CD4-positive, alpha-beta T cell treated with Interferon gamma for 1 hour (primary cell): Measurements from ENCODE around the gene HPS3.
A peak's percentile ranks its signal among the peaks of the same experiment; 100 is the strongest.

Experiments used
- DNase-seq: peaks from one replicate; pipeline ENCODE4 v3.0.0-alpha.2; 2020

Gene HPS3

GRCh38 chr3:149122721-149123578, 6.5 kb upstream of the HPS3 start:
- DNase-seq, result no peak

GRCh38 chr3:149128821-149129220, 617 bp upstream of the HPS3 start:
- no peak for DNase-seq

- DNase-seq, result no peak
Observed at GRCh38 chr3:149131589-149131988, 2.2 kb downstream of the HPS3 start.

GRCh38 chr3:149134575-149134974, 5.1 kb downstream of the HPS3 start:
- DNase-seq, result no peak

GRCh38 chr3:149142682-149143081, 13.2 kb downstream of the HPS3 start:
- no peak for DNase-seq

DNA sequence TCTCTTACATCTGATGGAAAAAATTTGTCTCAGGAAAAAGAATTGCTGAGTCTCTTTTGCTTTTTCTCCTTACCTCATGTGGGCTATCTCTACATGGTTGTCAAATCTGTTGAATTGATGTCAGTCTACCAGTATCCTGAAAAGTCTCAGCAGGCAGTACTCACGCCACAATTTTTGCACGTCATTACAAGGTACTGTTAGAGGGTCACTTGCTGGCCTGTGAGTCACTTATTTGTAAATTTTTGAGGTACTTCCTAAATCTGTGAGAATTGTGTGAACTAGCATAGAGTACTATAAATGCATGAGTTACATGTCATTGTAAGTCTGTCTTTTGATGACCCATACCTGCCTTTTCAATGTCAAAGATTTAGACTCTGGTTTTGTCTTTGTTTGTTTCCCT, 15.9 kb downstream of the HPS3 start:
- DNase-seq, result peak; percentile 32

- peak; percentile 39 for DNase-seq
Observed at GRCh38 chr3:149145974-149146373, 16.5 kb downstream of the HPS3 start.

GRCh38 chr3:149150436-149150835, 21.0 kb downstream of the HPS3 start:
- no peak for DNase-seq

GRCh38 chr3:149151843-149152242, 22.4 kb downstream of the HPS3 start:
- DNase-seq, result no peak

GRCh38 chr3:149152420-149152819, 23.0 kb downstream of the HPS3 start:
- no peak for DNase-seq

DNA sequence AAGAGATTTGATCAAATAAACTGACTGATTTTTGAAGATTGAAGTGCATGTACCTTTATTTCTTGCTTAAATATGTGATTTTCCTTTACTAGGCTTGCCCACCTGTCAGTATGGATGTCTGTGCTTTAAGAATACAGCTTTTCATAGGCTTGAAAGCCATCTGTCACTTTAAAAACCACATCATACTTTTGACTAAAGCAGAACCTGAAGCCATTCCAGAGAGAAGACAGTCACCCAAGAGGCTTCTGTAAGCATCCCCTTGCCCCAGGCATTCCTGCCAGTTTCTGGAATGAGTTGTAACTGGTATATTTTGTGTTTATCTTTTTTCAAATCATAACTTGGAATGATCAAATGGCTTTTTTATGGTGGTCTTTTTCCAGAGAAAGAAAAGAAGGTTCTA, 24.0 kb downstream of the HPS3 start:
- no peak for DNase-seq

GRCh38 chr3:149160754-149161300, 31.4 kb downstream of the HPS3 start:
- DNase-seq, result no peak

DNA sequence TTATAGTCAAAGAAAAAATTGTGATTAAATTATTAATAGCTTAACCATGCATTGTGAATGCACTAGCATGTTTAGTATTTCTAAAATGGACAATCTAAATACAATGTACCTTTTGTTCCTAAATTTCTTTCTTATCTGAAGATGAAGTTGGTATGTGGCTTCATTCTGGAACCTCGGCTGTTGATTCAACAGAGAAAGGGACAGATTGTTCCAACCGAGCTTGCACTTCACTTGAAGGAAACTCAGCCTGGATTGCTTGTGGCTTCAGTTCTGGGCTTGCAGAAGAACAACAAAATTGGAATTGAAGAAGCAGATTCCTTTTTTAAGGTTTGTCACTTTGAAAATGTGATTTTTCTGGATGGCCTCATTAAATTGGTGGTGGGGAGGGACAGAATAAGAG, 32.6 kb downstream of the HPS3 start:
- no peak for DNase-seq

DNA sequence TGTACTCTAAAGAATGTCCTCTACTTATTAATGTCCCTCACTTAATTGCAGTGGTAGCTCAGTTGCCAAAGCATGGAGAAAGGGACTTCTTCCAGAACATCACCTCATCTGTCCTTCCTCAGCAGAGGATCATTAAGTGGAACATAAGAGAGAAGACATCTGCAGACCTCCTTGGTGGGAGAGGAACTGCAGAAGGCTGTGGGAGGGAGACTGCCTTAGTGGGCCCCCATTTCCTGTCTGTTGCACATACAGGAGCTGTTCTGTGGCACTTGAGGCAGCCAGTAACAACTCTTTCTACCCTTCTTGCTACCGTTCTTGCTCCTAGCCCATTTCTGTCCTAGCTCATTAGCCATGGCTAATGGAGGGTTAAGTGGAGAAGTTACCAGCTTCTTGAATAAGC, 33.6 kb downstream of the HPS3 start:
- DNase-seq, result no peak

DNA sequence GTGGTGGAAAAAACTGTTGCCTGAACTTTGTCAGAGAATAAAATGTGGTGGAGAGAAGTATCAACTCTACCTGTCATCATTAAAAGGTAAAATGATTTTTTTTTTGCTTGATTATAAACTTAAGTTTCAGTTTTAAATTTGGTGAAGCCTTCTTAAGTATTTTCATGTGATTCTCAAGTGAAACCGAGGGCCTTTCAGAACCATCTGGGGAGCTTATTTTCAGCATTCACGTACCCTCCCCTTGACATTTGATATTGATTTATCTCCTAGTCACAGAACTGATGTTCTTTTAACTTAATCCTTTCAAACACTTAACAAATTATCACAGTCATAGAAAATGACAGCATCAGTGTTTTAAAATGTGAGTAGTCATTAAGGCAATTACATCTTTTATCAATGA, 38.5 kb downstream of the HPS3 start:
- no peak for DNase-seq

GRCh38 chr3:149170672-149171071, 41.2 kb downstream of the HPS3 start:
- no peak for DNase-seq

DNA sequence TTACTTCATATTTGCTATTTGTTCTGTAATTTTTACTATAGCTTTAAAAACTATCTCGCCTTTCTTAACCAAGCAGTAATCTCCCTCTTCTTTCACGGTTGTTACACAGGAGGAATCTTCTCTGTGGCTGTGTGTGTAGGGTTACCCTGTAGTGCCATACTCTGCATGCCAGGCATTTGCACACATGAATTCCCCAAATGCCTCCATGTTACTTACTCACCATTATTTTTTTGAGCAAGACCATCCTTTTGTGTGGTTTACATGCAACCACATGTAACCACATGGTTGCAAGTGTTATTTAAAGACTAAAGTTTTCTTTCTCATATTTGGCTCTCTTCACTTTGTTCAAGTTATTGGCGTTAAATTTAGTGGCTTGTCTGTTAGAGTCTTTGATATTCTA, 45.5 kb downstream of the HPS3 start:
- DNase-seq, result no peak

DNA sequence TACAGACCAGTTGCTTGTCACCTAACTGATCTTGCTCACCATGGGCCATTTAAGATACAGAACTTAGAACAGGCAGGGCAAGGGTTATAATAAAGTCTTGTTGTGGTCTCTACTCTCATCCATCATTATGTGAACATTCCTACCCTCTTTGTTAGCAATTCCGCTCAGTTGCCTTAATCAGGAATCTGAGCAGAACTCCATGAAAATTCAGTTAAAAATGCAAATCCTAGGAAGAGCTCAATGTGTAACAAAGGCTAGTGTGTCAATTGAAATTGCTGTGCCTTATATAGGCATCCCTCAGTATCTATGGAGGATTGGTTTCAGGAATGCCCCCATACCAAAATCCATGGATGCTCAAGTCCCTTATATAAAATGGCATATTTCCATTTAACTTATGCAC, 47.7 kb downstream of the HPS3 start:
- no peak for DNase-seq

GRCh38 chr3:149179220-149179619, 49.8 kb downstream of the HPS3 start:
- no peak for DNase-seq

- no peak for DNase-seq
Observed at GRCh38 chr3:149180057-149180573, 50.7 kb downstream of the HPS3 start.

GRCh38 chr3:149181182-149181581, 51.7 kb downstream of the HPS3 start:
- no peak for DNase-seq

DNA sequence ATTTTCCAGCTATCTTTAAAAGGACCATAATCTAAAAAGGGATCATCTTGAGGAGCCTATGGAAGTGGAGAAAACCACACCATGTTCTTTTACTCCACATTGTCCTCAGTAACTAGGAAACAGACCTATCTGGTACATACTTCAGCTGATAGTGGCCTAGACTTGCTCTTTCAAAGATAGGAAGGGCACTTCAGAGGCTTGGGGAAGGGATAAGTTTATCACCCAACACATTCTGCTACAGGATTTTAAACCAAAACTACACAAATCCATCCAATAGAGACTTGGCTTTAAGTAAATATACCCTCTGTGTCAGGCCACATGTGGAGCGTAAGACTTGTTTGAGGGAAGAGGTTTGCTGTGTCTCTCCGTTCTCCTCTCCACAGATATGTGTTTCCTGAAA, 56.8 kb downstream of the HPS3 start:
- no peak for DNase-seq

GRCh38 chr3:149186721-149187120, 57.3 kb downstream of the HPS3 start:
- DNase-seq, result no peak

GRCh38 chr3:149188494-149188893, 59.1 kb downstream of the HPS3 start:
- no peak for DNase-seq

- DNase-seq, result no peak
Observed at GRCh38 chr3:149195221-149195620, 65.8 kb downstream of the HPS3 start.
